Measurements from ENCODE around the gene TTN.
A peak's percentile ranks its signal among the peaks of the same experiment; 100 is the strongest.

TTN gene

DNA sequence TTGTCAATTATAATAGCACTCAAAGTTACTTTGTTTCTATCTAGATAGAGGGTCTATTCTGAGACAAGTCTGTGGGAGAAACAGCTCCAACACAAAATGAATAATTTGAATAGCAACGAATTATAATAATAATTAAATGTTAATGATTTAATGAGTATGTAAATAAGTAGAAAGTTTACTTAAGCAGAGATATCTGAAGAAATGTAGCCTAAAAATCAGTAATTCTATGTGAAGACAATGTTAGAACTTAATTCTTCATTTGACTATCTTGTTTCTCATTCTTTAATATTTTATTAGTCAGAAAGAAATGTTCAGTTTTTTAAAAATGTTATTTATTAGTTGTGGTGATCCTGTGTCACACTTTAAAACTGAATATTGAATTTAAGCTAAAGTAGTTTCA, 165.7 kb downstream of the TTN start:
- DNase-seq: no peak

DNA sequence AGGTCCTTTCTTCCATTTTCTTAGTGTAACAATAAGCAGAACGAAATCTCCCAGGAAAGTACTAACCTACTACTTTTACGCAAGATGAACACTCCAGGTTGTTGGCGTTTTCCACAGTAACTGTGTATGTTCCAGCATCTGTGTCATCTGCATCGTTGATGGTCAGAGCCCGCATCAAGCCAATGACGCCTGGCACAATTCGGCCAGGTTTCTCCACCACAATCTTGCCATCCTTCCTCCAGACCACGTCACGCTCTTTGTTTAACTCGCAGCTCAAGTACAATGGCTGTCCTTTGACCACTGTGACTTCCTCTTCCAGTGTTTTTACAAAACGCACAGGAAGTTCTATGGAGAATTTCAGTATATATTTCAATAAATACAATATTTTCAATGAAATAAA, 171.3 kb downstream of the TTN start:
- DNase-seq: no peak

DNA sequence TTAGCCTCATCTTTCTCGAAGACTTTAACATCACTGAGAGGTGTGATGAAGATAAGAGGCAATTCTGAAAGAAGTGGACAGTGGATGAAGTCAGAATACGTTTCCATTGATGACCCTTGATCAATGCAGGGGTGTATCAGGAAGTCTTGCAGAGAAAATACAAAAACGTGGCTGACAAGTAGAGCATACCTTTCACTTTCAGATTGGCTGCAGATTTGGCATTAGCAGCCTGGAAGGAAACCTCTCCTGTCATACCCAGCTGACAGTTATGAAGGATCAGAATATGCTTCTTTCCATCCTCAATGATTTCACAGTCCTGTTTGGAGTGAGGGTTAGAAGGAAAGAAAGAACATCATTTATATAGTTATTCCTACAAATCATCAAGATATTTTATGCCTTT, 174.5 kb downstream of the TTN start:
- DNase-seq: no peak

DNA sequence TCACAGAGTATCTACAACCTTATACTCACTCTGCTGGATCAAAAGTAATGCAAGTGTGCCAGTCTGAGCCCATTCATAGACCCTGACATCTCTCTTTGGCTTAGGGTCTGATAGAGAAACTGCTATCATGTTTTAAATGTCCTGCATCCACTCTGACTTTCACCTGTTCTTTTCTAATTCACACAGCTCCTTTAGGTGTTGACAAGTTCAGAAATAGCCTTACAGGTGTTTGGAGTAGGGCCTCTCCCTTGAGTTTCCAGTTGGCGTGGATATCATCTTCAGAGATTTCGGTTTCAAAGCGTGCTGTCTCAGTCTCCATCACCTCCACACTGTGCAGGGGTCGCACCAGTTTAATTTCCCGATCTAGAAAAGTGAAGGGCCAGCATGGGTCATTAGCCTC, 176.6 kb downstream of the TTN start:
- DNase-seq: no peak

DNA sequence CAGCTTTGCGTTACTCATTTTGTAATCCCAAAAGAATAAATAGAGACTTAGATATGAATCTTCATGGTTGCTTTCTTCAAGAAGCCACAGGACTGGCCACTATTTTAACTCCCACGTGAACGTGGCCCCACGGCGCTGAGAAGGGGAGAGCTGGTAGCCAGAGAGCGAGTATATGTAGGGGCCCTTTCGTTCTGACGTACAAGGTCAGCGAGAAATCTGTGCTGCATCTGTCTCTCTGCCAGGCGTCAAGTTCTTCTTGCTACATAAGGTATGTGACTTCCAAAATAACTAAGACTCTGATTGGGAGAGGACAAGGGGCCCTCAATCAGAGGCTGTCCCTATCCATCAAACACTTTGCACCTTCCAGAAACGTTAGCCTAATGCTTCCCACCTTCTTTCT, 177.8 kb downstream of the TTN start:
- no peak for DNase-seq

DNA sequence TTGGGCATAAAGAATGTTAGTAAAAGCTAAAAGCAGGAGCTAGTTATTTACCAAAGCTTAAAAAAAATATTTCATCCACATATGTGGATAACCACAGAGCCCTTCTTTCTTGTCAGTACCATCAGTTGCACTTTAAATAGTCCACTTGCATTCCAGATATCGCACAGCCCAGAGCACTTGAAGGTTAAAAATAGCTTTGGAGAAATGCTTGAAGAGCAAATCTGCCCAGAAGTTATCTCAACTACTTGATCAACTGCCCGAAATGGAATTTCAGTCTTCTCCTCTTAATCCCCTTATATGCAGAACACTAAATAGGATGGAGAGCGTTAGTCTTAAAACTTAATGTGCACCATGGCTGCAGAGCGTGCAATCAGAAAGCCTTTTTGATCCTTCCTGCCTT, 178.6 kb downstream of the TTN start:
- no peak for DNase-seq

DNA sequence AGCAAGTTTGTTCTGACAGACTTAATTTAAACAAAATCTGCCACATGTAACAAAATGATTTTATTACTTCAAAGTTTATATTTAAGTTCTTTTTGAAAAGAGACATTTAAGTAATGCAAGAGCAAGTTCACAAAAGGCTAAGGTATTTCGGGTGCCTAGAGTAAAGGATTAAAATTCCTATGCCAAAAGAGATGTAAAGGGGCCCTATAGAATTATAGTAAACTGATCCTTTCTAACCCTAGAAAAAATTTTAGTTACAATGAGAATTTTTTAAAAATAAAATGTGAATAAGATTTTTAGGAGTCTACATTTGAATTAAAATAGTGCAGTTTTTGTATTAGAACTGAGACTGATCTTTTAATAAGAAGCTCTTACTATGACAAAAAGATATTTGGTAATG, 179.8 kb downstream of the TTN start:
- DNase-seq: no peak

DNA sequence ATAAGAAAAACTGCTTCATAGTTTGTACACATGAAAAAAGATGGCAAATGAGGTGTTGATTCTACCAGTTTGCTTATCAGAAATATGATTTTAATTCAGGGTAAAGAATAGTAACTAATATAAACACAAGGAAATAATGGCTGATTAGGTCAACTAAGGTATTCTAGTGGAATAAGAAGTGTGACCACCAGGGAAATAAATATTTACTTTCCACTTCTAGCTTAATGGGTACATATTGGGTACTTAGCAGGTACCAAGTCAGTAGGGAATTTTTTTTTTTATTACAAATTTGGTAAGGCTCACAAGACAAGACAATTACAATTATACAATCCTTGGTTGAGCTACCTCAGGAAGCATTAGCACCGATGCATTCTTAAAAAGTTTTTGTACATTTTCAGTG, 191.3 kb downstream of the TTN start:
- no peak for DNase-seq

DNA sequence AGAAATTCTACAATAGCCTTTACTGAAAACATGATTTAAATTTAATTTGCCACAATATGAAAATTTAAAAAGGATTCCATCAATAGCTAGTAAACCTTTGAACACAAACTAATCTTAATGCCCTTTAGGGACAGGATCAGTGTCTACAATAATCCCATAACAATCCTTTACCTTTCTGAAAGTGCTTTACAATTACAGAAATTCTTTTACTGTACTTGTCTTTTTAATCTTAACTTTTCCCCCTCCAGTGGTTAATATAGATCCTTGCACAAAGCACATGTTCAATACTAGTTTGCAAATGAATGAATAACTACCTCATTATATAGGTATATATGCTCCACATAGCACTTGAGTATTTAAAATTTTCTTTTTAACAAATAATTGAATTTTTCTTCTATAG, 204.3 kb downstream of the TTN start:
- DNase-seq: no peak

DNA sequence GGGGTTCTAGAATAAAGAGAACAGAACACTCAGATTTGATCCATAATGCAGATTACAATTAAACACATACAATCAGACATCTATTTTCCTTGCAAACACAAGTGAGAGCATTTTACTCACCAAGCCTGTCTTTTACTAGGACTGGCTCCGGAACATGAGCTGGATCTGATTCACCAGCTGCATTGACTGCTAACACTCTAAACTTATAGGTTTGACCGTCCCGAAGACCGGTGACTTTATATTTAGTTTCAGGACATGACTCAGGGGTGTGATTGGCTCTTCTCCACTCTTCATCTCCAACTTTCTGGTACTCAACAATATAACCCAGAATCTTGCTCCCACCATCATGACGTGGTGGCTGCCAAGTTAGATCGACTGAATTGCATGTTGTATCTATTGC, 214.6 kb downstream of the TTN start:
- DNase-seq: no peak

DNA sequence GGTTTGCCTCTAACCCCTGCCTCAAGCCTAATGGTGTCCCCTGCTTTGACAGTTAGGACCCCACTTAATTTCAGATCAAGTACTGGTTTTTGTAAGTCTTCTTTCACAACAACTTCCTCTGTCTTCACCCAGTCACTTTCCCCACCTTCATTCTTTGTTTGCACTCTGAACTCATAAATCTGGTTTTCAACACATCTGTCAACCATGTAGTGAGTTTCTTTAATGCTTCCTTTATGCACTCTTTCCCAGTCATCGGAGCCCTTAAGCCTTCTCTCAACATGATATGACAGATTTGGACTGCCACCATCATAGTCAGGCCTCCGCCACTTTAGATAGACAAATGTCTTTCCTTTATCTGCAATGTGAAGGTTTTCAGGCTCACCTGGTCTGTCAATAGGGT, 217.9 kb downstream of the TTN start:
- no peak for DNase-seq

DNA sequence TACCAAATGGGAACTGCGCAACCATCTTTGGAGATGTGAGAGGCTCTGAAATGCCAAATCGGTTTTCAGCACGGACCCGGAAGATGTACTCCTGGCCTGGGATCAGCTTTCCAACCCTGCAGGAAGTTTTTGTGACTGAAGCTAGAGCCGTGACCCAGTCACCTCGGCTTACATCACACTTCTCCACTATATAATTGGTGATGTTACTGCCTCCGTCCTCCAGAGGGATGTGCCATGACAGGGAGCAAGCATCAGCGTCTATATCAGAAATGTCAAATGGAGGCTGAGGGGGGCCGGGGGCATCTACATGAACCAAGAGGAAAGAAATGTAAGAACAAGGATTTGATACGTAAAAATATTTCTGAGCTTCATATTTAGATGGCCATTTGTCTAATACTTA, 222.6 kb downstream of the TTN start:
- DNase-seq: no peak

DNA sequence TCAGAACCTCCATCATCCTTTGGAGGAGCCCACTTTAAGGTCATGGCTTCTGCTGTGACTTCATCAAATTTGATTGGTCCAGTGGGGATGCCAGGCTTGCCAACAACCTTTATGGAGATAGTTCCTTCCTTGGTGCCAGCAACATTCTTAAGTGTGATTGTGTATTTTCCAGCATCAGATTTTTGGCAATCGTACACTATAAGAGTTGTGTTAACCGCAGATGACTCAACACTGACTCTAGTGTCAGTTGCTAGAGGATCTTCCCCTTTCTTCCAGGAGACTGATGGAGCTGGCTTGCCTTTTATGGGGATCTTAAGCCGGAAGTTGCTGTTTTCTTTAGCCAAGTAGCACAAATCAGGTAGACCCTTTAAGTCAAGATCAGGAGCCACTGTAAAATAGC, 228.2 kb downstream of the TTN start:
- DNase-seq: no peak

DNA sequence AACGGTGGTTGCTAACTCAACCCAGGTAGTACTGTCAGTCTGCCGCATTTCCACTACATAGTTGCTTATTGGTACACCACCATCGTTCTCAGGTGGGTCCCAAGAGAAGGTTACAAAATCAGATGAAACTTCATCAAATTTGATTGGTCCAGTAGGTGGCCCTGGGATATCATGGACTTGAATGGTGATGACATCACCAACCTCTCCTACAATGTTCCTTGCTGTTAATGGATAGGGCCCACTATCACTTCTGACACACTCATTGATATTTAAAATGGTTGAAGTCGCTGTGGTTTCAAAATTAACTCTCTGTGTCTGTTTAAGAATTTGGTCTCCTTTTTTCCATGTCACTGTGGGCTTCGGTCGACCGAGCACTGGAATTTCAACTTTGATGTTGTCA, 232.4 kb downstream of the TTN start:
- no peak for DNase-seq

DNA sequence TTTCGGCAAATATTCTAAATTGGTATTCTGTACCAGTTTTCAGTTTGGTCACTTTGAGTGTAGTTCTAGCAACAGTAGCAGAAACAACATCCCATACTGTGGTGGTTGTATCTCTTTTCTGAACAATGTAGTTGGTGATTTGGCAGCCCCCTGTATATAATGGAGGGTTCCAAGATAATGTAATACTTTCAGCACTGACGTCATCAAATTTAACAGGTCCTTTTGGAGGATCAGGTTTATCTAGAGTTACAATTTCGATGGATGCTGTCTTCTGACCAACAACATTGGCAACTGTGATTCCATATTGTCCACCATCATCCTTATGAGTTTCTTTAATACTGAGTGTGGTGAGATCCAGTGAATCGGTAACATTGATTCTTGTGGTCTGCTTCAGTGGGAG, 239.0 kb downstream of the TTN start:
- DNase-seq: no peak

DNA sequence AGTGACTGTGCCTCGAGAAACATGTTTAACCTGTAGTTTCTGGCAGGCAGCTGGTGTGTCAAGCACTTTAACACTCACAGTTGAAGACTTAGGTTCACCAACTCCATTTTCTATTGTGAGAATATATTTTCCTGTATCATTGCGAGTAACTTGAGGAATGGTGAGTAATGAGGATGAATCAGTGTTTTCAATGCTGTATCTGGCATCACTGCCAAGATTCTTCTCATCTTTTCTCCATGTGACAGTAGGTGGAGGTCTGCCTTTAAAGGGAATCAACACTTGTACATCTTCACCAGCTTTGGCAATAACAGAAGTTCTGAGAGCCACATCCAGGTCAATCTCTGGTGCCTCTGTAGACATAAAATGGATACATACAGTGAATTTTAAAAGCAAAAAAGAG, 254.2 kb downstream of the TTN start:
- DNase-seq: no peak

DNA sequence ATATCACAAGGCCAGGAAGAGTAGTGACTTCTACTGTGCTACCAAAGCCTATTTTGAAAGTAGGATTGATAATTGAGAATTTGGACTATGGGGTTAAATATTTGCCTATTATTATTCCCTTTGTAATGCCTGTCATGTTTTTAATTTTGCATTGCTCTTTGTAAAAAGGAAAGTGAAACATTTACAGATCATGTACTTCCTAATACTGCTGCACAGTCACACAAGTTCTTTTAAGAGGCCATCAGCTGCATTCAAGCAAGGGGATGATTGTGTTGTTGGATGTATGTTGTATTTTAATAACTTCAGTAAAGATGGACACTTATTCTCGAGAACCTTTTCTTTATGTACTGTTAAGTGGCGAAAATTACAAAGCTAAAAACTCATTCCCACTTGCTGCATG, 256.9 kb downstream of the TTN start:
- DNase-seq: no peak

DNA sequence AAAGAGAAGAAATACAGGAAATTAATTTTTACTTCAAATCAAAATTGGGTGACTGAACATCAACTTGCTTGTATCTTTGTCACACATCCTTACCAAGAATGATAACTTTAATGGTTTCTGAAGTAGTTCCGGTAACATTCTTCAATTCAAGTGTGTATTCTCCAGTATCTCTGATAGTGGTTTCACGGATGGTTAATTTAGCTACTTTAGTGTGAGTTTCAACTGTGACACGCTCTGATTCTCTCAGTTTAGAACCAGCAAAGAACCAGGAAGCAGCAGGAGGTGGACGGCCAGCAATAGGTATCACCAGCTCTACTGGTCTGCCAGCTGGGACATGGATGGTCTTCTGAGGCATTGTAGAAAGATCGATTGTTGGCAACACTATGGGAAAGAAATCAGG, 264.7 kb downstream of the TTN start:
- DNase-seq: no peak

DNA sequence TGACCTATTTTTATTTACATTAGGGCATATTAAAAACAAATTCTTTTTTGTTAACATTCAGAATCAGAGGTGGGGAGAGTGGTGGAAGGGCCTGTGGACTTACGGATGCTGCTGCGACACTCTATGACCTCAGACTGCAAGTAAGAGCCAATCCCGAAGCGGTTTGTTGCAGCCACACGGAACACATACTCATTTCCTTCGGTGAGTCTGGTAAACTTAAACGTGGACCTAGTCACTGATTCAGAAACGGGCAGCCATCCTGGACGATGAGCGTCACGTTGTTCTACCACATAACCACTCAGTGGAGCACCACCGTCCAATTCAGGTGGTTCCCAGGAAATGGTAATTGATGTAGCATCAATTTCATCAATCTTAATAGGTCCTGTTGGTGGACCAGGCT, 265.1 kb downstream of the TTN start:
- no peak for DNase-seq

DNA sequence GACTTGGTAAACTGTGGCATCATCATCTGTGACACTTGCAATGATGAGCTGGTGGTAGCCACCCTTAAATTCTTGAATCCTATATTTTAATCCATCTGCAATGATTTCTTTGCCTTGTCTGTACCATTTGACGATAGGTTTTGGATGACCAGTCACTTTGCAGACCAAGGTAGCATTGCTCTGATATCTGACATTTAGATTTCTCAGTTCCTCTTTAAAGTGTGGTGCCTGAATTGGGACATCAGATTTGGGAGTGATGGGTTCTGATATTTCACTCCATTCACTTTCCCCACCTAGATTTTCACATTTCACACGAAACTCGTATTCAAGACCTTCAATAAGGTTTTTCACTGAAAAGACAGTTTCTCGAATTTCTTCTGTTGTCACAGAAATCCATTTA, 271.2 kb downstream of the TTN start:
- DNase-seq: no peak

DNA sequence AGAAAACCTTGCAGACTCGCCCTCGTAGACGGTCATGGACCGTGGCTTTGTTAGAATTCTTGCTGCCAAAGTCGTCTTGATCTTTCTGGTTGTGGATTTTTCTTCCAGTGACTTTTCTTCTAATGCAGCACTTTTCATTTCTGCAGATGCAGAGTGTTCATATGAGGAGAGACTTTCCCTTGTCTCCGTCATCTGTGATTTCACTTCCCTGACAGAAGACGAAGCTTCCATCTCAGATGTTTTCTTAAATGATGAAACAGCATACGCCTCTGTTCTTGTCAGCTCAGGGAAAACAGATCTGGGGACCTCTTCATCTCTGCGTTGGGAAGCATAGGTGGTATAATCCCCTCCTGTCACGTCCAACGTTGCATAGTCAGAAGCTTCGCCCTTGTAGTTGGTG, 276.1 kb downstream of the TTN start:
- no peak for DNase-seq

DNA sequence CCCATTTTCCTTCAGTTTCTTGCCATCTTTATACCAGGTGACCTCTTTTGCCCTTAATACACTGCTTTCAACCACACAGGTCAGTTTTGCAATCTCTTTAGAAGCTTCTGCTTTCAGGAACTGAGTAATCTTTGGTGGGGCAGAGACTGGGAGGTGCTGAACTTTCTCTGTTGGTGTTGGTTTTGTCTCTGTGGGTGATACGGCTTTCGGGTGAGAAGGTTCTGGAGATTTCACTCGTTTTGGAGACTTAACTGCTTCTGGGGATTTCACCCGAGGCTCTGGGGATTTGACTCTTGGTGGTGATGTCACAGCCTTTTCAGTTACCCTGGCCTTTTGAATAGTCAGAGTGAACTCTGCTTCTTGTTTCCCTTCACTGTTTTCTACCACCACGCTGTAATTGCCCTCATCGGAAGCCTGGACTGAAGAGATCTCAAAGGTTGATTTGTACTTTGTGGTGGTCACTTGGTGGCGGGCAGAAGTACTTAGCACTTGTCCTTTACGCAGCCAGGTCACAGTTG, 276.5 kb downstream of the TTN start:
- peak; percentile 54 for DNase-seq

DNA sequence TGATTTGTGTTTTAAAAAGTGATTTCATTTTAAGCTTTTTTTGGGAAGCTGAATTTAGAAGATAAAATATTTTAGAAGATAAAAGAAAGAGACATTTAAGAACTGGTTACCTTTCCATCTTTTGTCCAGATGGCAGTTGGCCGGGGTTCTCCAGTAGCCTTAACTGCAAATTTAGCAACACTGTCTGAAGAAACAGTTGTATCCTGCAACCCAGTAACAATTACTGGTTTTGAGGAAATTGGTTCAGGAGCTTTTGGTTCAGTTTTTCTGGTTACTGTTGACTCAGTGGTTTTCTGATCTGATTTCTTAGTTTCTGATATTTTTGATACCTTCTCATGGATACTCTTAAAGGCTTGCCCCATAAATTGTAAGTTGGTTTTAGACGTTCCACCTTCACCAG, 277.1 kb downstream of the TTN start:
- DNase-seq: no peak

DNA sequence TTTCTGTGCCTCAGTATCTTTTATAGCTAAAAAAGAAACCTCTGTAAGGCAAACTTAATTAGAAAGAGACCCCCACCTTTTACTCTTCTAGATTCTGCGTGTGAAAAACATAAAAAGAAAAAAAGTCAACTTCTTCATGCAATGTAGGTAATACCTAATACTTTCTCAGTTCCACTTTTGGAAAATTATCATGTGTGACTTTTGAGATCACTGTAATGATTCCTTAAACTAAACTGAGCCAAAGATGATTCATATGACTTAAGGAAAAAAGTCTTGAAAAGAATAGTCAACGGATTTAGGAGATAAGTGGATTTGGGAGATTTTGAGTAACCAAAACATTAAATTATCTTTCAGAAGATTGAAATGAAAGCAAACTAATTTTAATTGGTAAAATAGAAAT, 278.0 kb downstream of the TTN start:
- DNase-seq: no peak

DNA sequence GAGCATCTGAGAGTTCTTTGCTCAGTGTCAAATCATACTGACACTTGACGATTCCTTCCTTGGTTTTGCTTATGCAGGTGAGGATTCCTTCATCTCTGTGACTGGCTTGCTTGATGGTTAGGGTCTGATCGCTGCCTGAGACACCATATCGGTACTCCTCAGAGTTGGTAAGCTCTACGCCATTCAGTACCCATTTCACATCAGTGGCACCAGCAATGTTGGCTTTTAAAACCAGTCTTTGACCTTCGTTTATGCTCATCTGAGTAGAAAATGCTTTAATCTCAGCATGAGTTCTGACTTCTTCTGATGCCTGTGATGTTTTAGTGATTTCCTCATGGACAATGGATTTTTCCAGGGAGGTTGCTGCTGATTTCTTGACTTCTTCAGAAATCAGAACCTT, 278.6 kb downstream of the TTN start:
- no peak for DNase-seq

DNA sequence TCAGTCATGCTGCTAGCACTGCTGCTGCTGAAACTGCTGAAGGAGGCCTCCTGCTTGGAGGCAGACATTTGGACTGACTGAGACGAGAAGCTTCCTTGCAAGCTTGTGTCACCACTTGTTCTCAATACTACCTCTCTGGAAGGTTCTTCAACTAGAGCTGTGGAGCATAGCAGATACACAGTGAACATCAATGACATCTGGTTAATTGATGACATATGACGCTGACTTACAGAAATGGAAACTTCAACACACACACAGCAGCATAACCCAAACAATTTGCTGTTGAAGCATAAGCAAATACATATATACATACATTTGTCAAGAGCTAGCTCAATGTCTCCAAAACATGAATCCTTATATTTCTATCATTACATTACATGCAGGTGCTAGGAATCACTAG, 279.6 kb downstream of the TTN start:
- DNase-seq: no peak
